GM19193 (cell line): ENCODE measurements around the gene CASK.

Source experiments
- POLR2A ChIP-seq: IDR thresholded peaks from 4 replicates; pipeline ENCODE4 v1.6.1; 2011; ENCODE audit not compliant: insufficient read depth, insufficient read length; ENCODE audit errors: extremely low read depth

Gene CASK

DNA sequence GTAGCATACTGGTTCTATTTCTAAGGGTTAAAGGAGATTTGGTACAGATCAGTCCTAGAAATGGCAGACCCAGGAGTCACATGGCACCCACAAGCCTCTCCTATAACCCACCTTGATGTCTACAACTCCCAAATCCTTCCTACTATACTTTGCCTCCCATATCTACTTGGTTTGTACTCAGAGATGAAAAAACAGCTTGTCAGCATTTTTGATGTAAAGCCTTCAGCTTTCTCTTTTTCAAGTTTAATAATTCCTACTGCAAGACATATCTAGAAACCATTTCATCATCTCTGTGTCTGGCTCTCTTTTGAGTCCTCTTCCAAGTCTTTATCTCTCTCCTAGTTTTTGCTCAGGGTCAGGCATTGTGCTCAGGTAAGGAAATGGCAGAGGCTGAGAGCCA, 393.3 kb downstream of the CASK start:
- TF ChIP-seq POLR2A = no peak

DNA sequence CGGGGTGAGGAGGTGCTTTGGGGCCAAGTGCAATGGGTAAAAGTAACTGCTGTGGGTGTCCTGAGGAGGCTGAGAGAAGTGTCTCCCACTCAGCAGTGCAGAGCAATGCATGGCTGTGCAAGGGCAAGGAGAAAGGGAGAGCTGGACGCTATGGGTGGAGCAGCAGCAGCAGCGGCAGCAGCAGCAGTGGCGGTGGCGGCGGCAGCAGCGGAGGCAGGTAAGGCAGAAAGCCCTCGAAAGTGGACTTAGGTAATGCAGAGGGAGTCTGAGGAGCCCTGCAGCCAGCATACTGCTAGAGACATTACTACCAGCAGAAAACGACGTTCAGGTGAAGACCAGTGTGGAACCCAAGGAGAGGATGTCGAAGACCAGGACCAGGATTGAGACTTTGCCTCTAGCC, 394.1 kb downstream of the CASK start:
- TF ChIP-seq POLR2A = no peak

DNA sequence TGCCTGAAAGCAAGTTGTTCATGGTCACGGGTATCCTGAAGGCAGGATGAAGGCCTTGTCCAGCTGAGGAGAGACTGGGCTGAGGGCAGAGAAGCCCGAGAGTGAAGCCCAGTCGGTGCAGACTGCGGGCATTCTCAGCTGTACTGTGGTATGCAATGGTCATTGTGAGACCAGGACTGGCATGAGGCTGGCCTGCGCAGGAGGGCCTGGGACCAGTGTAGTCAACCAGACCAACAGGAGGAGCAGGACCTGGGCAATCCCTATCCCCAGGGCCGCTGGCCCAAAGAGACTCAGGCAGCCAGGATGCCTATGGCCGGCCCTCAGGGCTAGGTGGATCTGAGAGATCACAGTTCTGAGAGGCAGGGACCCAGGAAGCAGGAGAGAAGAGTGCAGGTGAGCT, 394.6 kb downstream of the CASK start:
- TF ChIP-seq POLR2A = no peak

DNA sequence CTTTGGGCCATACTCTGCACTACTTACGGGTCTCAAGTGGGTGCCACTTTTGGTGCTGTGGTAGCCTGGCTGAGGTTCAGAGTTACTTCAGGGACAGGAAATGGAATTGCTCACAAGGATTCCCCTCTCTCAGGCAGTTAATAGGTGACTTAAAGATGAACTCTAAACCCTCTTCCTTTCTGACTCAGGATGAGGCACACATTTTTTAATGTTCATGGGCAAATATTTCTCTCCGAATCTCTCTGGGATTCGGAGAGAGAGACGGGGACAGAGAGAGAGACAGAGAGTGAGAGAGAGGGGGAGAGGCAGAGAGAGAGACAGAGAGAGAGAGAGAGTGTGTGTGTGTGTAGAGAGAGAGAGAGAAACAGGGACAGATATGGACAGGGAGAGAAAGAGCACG, 396.4 kb downstream of the CASK start:
- no peak for TF ChIP-seq POLR2A

DNA sequence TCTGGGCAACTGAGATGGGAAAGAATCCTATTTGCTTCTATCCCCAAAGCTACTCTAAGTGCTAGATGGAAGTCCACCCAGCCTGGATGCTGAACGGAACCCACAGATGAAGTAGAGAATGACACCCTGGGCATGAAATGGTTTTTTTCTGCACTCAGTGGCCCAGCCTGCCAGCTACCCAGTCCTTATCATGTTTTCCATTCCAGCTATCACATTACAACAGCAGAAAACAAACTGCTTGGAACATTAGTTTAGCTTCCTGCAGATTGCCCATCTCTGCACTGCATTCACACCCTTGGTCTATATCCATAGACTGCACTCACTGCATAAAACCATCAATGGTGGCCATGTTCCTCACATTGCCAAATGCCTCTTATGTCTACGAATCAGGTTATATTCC, 397.1 kb downstream of the CASK start:
- TF ChIP-seq POLR2A = no peak

DNA sequence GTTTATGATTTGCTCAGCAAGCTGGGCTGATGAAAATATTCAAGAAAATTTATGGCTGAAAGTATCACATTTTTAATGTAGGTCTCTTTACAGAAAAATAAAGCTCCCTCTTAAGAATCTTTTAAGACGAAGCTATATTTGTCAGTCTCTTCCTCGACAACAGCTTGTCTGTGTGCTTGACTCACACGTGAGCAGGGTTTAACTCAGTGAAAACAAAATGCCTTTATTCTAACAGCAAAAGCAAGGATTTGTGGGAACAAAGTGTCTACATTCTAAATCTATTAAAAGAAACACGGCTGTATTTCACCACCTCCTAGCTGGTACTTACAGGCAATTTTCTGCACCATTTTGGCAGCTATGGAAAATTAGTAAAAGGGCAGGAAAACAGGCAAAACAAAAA, 400.7 kb downstream of the CASK start:
- no peak for TF ChIP-seq POLR2A

DNA sequence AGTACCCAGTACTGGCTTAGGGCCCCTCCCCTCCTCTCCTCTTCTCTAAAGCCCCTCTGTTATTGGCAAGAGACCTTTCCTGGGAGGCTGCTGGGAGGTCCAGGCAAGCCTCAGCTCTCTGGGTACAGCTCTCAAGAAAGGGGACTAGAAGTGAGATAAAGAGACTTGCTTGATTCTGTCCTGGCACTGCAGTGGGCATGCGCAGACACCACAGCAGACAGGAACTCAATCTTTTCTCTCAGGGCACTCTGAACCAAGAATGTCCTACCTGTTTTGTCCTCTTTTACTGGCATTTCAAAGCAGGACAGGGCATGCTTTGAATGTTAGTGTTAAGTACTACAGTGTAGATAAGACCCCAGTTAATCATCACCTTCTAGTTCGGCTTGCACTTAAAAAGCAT, 401.3 kb downstream of the CASK start:
- no peak for TF ChIP-seq POLR2A

DNA sequence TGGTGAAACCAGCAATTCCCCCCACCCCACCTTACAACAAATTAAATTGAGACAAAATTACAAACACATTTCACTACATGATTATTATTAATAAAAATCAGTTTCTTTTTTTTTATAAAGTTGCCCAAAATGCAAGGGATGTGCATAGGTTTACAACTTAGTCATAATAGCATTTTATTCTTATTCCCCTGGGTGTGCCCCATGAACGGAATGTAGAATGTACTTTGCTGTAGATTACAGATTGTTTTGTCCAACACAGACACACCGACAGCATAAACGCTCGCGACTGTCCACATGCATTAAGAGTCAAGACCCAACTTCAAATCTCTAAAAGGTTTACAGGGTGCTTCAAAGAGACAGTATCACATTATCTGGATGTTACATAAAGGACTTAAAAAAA, 403.9 kb downstream of the CASK start:
- no peak for TF ChIP-seq POLR2A

DNA sequence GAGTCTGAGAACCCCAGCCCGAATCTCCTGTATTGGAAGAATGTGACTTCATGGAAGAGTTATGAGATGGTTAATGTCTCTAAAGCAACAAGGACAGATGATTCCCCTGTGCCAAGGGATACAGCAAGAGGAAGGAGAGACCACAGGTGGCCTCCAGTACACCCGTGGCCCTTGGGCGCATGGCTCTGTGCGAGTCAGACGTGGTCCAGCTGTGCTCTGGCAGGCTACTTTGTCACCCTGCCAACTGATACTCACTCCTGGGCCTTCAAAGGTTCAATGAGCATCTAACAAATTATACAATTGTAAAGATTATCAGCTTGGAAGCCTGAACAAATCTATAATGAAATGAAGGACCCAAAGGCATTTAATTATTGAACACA, 404.5 kb downstream of the CASK start:
- no peak for TF ChIP-seq POLR2A

DNA sequence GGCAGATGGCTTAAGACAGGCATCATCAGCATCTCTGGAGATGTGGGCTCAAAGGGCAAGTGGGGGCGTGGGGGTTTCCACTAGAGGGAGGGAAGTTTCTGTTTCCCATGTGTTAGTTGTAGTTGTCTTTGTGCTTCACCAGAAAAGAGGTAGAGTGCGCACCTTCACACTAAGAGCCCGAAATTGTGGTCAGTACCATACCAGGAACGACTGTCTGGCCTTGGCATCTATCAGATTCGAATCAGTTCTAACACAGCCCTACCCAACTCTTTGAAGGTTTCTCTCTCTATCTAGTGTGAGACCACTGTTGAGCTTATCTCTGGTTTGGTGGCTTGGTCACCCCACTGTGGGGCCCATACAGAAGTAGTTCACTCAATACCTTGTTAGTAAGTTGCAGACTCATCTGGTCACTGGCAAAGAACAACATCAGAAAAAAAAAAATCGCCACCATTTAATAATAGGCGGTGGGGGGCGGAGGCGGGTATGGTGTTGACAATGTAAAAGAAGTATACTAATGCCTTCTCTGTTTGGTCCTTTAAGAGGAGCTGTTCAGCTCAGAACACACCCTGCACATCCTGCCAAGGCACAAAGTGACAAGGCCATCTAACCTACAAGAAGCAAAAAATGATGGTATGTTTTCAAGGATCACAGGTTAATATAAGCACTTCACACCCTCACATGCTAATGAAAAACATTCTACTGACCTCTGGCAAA, 405.1 kb downstream of the CASK start:
- TF ChIP-seq POLR2A = no peak

DNA sequence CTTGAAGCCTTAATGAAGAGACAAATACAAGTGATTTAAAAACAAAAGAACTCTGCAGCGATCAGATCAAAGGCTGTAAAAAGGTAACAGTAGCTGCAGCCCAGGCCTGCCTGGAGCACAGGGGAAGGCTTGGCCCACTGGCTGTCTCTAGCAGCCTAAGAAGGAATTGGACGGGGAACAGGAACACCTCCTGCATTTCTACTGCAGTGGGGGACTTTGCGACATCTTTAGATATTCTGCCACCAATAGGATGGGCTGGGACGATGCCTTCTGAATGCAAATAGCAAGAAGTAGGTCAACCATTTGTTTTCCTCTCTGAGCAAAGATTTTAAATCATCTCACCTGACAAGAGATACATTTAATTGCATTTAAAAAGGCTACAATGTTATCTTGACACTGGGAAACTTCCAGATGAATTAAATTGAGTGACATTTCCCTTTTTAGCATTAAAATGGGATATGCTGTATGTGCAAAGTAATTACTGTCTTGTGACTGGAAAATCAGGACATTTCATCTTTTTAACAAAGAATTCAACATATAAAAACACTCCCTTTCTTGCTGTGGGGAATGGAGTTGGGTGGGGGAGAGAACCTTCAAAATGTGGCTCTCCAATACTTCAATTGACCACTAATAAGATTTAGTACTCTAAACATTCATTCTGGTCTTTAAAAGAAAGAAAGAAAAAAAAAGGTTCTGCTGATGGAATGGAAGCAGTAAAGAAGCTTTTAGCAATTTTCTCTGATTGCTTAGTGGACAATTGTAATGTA, 406.2 kb downstream of the CASK start:
- TF ChIP-seq POLR2A = no peak

DNA sequence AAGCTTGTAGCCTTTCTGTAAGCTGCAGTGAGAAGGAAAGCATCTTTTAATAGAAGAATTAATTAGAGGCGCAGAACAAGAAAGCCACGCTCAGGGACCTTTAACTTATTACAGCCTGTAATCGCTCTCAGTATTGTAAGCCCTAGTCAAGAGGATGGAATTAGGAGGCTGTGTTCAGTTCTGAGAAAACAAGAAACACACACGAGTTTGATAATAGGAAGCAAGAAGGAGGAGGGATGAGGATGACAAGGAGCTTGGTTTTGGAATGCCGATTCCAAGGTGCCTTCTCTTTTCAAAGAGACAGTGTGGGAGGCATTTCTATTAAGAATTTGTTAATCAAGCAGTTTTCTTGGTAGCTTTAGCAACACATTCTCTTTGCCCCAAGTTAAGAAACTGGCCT, 406.9 kb downstream of the CASK start:
- no peak for TF ChIP-seq POLR2A

DNA sequence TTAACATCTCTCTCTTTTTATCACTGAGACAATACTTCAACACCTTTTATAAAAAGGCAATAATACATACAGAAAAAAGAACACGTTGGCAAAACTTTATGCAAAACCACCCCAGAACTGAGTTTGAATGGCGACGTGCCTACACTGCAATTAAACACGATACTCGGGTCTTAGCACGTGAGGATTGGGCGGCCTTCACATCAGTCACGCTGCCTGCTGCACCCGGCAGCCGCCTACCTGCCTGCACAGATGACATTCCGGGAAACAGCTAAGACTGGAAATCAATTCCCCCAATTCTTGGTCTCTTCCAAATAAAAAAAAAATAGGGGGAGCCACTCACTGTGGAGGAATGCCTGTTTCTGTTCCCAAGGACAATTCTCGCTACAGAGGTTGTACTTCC, 408.0 kb downstream of the CASK start:
- no peak for TF ChIP-seq POLR2A

DNA sequence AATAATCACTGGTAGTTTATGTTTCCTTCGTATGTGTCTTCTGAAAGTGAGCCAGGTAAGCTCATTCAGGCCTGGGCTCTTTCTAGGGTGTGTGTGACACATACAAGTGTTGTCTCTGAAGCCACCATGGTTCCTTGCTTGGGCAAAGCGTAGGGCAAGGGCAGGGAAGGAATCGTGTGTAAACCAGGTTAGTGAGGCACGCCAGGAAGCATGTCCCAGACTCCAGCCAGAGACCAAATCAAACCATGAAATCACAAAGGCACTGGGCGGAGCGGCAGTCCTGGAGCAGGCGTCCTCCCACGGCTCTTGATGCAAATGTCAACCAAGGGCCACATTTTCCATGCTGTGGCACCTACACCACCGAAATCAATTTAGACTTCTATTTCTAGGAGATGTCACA, 409.2 kb downstream of the CASK start:
- TF ChIP-seq POLR2A = no peak

DNA sequence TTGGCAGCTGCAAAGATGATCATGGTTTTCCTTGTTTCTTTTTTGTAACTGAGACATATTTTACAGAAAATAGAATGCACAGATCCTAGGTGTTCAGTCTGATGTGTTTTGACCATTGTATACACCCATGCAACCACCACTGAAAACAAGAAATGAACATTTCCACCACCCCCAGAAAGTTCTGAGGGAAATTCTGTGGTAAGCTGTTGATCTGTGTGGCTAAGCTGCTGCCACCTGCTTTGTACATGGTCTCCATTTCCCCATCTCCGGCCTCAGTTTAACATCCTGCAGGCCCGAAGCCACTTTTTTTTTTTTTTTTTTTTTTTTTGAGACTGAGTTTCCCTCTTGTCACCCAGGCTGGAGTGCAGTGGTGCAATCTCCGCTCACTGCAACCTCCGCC, 411.0 kb downstream of the CASK start:
- TF ChIP-seq POLR2A = no peak

DNA sequence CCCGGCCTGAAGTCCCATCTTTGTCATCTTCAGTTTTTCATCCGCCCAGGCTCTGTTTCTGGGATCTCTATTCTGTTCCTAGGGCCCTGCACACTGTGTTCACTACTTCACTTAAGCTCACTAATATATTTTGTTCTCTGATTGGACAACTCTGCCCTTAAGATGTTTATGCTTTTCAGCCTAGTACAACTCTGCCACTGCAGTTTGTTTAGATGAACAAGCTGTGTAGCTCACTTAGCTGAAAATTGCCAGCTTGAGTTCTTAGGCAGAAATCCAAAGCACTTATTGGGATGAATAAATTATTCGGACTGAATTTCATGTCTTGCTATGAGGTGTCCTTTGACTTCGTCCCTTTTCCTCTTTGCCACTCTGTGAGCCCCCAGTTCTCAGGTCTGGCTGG, 415.4 kb downstream of the CASK start:
- TF ChIP-seq POLR2A = no peak
